GM12873 (cell line): ENCODE measurements around the gene DEFB123.

ENCODE experiments used
- CTCF ChIP-seq: IDR thresholded peaks from 2 replicates; pipeline ENCODE4 v1.5.1; 2012; ENCODE audit warnings: low read depth, mild to moderate bottlenecking, moderate library complexity, low read length, control low read depth; ENCODE audit not compliant: insufficient read depth; ENCODE audit errors: missing control alignments

Gene DEFB123

GRCh38 chr20:31476643-31477215 is 36.3 kb downstream of the DEFB123 start:
- TF ChIP-seq CTCF = no peak

- TF ChIP-seq CTCF = no peak
Measured at GRCh38 chr20:31484001-31484400, 43.6 kb downstream of the DEFB123 start.

GRCh38 chr20:31485450-31486339 is 45.3 kb downstream of the DEFB123 start:
- no peak for TF ChIP-seq CTCF

GRCh38 chr20:31488115-31488514 is 47.7 kb downstream of the DEFB123 start:
- TF ChIP-seq CTCF = no peak

- no peak for TF ChIP-seq CTCF
Measured at GRCh38 chr20:31489152-31489551, 48.7 kb downstream of the DEFB123 start.

- no peak for TF ChIP-seq CTCF
Measured at GRCh38 chr20:31490752-31491151, 50.3 kb downstream of the DEFB123 start.

GRCh38 chr20:31494131-31494530 is 53.7 kb downstream of the DEFB123 start:
- peak; percentile 40 for TF ChIP-seq CTCF
